Adrenal gland (tissue), 12 donors: ENCODE results near the gene EXOSC3. TPM values are rescaled to one million over a fixed set of nuclear protein-coding genes. Genes with fewer than 3 reads are reported as not detected.

Source experiments
- DNase-seq, 7 donors: peaks; one replicate each; pipeline ENCODE4 v3.0.0-alpha.2; 2019 to 2020
- H3K27ac ChIP-seq, 5 donors: fragments of 200-600 bp; sonication (generic) in 4 of 5; 1 replicate in 3 of 5; 2 replicates in 2 of 5; pipeline versions ENCODE4 v1.5.1 to v1.8.0; 2016 to 2020; ENCODE audit warnings: mild to moderate bottlenecking in 1 of 5
- H3K27me3 ChIP-seq: fragments of 200-600 bp; 2 replicates; pipeline ENCODE4 v1.8.0; 2021
- H3K36me3 ChIP-seq, 2 donors: fragments of 200-600 bp; replicated peaks in 1 of 2; 1 replicate in 1 of 2; 2 replicates in 1 of 2; pipeline versions ENCODE4 v1.5.1 to v1.8.0; 2018 to 2022
- H3K4me1 ChIP-seq, 2 donors: fragments of 200-600 bp; replicated peaks in 1 of 2; 1 replicate in 1 of 2; 2 replicates in 1 of 2; pipeline versions ENCODE4 v1.5.1 to v1.8.0; 2018 to 2021
- H3K4me3 ChIP-seq, 4 donors: fragments of 200-600 bp; sonication (generic) in 3 of 4; one replicate each; pipeline ENCODE4 v1.5.1; 2016 to 2018
- H3K9me3 ChIP-seq, 3 donors: fragments of 200-600 bp; sonication (generic) in 1 of 3; replicated peaks in 1 of 3; 1 replicate in 2 of 3; 2 replicates in 1 of 3; pipeline versions ENCODE4 v1.5.1 to v1.8.0; 2016 to 2021
- CTCF ChIP-seq, 6 experiments: fragments of 450-650 bp in 4 of 6; fragments of 200-600 bp in 2 of 6; sonication (generic) in 1 of 6; IDR thresholded peaks; 1 replicate in 5 of 6; 2 replicates in 1 of 6; pipeline versions ENCODE4 v1.5.1 to v1.8.0; 2016 to 2021; ENCODE audit warnings: antibody characterized with exemption in 6 of 6, mild to moderate bottlenecking in 2 of 6, moderate library complexity in 1 of 6
- POLR2A ChIP-seq, 2 donors: fragments of 450-650 bp; IDR thresholded peaks; one replicate each; pipeline ENCODE4 v1.6.1; 2017; ENCODE audit warnings: antibody characterized with exemption in 2 of 2, mild to moderate bottlenecking in 2 of 2, moderate library complexity in 1 of 2
- WGBS, 4 donors: extraction: QIAGEN DNeasy Blood & Tissue Kit in 2 of 4; methylation state at CpG; one replicate each; pipeline versions ENCODE4 v1.1.5 to v1.1.7; 2013 to 2017; 5-methylcytosine and 5-hydroxymethylcytosine counted together
- intact Hi-C, 2 donors: fragments of 100-400 bp; cut with DNase I; formaldehyde crosslinking; loops; one replicate each; pipeline versions ENCODE4 v1.14.1 to v1.15.0; 2022 to 2023
- polyA plus RNA-seq, 3 donors: library from polyadenylated mRNA; stranded (reverse); fragments of 200-250 nt in 2 of 3; fragments of 350-450 nt in 1 of 3; fragmentation: Illumina TruSeq in 1 of 3; extraction: RNeasy Lipid Tissue Mini Kit (QIAGEN cat#74804) in 1 of 3; gene quantifications; one replicate each; pipeline ENCODE4 v1.2.3, GENCODE V29; 2013 to 2014
- total RNA-seq, 9 donors: library from RNA; depleted of rRNA in 4 of 9; stranded (reverse); fragments of >200 nt in 4 of 9; fragments of 120-200 nt in 1 of 9; fragmentation: NEBNext Ultra II Directional in 1 of 9; extraction: Animal tissue kit (Norgen Biotek cat#: 25700) in 1 of 9; gene quantifications; one replicate each; pipeline versions ENCODE4 v1.1.0 to v1.2.4, GENCODE V29; 2013 to 2023
- donor health status: healthy with polysubstance abuse.
- donor health status: Bipolar disorder and iron deficiency.
- donor health status: DM: yes; HTN: yes; CAD: no.
- donor health status: DM: no; HTN: no; CAD: no.
- donor health status: DM: no; HTN: no; CAD: no.
- donor health status: DM: yes; HTN: yes; CAD: no.

EXOSC3 gene
- total and polyA plus RNA-seq, 12 donors = 12.5 to 67.8 (median 41.4) TPM

DNA sequence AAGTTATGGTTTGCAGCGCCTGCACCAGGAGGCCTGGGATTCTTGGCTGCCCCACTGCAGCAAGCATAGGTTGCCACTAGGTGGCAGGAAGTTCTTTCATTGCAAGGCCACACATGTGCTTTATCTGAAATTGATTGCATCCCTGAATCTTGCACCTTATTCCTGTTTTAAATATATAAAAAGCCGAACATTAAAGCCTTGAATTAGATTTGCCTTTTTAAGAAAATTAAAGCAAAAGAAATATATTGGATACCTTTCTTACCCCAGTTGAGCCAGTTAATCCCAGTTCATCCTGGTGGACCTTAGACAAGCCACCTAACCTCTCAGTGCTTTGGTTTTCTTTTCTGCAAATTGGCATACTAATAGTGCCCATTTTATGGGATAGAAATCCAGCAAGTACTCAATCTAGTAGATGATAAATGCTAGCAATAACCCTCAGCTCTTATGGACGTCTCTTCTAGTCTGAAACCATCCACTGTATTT is 37.6 kb downstream of the EXOSC3 start:
- WGBS, 4 donors = 21 to 31% (median 29%) methylated on average over 3 of the region's 3 CpGs
- no peak overlapping the region for H3K4me3 ChIP-seq
- H3K27ac ChIP-seq = peak overlapping the region in 1 of 5 donors; percentile 41
- intact Hi-C loops = loop anchor here in 1 of 2 donors (5.0 kb wide), 1 partner anchor 655 kb away; no protein-coding TSS in a partner anchor
- TF ChIP-seq CTCF (IDR thresholded peaks at IDR 0.05) (peak; percentile 73 to 94 (median 85)), POLR2A (IDR thresholded peaks at IDR 0.05) (no peak)
- H3K36me3 ChIP-seq = no peaks in the 10 kb centered on the region
- H3K9me3 ChIP-seq = no peaks in the 10 kb centered on the region
- DNase-seq = peak; percentile 65 to 84 (median 75)
- H3K4me1 ChIP-seq = peaks cover 0 to 4% of the 10 kb centered on the region in 2 donors
- H3K27me3 ChIP-seq = no peaks in the 10 kb centered on the region

GRCh38 chr9:37746448-37747270 is 38.2 kb downstream of the EXOSC3 start:
- H3K4me3 ChIP-seq = no peak overlapping the region
- no peaks in the 10 kb centered on the region for H3K27me3 ChIP-seq
- H3K27ac ChIP-seq = peak overlapping the region in 2 of 5 donors; percentile 13 to 41
- intact Hi-C loops = loop anchor here in 1 of 2 donors (5.0 kb wide), 1 partner anchor 656 kb away; no protein-coding TSS in a partner anchor
- 71 to 77% (median 77%) methylated on average over 10 to 24 of the region's 24 CpGs for WGBS, 4 donors
- DNase-seq = peak in 2 of 7 donors; percentile 19 to 43
- no peak for TF ChIP-seq CTCF (IDR thresholded peaks at IDR 0.05)
- no peak for TF ChIP-seq POLR2A (IDR thresholded peaks at IDR 0.05)
- H3K9me3 ChIP-seq = no peaks in the 10 kb centered on the region
- peaks cover 0 to 4% of the 10 kb centered on the region in 2 donors for H3K4me1 ChIP-seq
- H3K36me3 ChIP-seq = no peaks in the 10 kb centered on the region

- Histone ChIP-seq H3K9me3 (no peaks in the 10 kb centered on the region), H3K36me3 (no peaks in the 10 kb centered on the region), H3K27ac (no peak overlapping the region), H3K4me1 (peaks cover 0 to 4% of the 10 kb centered on the region in 2 donors), H3K4me3 (no peak overlapping the region), H3K27me3 (no peaks in the 10 kb centered on the region)
- WGBS, 4 donors = 84 to 100% (median 91%) methylated on average over 2 to 8 of the region's 8 CpGs
- TF ChIP-seq POLR2A (IDR thresholded peaks at IDR 0.05) (no peak), CTCF (IDR thresholded peaks at IDR 0.05) (no peak)
- intact Hi-C loops = loop anchor here in 1 of 2 donors (5.0 kb wide), 1 partner anchor 656 kb away; no protein-coding TSS in a partner anchor
- no peak for DNase-seq
These were observed 38.9 kb downstream of the EXOSC3 start for GRCh38 chr9:37745970-37746369.

GRCh38 chr9:37740631-37741328 is 44.1 kb downstream of the EXOSC3 start:
- no peak overlapping the region for H3K27ac ChIP-seq
- DNase-seq = no peak
- H3K36me3 ChIP-seq = no peaks in the 10 kb centered on the region
- TF ChIP-seq CTCF (IDR thresholded peaks at IDR 0.05) (no peak), POLR2A (IDR thresholded peaks at IDR 0.05) (no peak)
- H3K4me3 ChIP-seq = no peak overlapping the region
- 72 to 83% (median 75%) methylated on average over 6 to 15 of the region's 15 CpGs for WGBS, 4 donors
- no peaks in the 10 kb centered on the region for H3K9me3 ChIP-seq
- no peaks in the 10 kb centered on the region for H3K27me3 ChIP-seq
- H3K4me1 ChIP-seq = no peaks in the 10 kb centered on the region
- intact Hi-C loops = no loop called here
